ENCODE data around the gene STH.

DNA sequence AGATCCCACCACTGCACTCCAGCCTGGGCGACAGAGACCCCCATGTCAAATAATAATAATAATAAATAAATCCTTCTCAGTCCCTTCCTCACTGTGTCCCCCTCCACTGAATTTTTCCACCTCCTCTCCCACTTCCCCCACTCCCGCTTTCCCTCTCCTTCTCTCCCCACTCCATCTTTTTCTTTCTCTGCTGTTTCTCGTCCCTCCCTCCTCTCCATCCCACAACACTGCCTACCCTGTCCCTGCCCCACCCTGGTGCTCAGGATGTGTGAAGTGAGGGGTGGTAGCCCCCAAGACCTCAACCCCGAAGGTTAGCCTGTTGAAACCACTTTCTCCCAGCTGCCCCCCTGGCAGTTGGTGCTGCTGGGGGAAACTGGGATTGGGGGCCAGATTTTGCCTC, 34.4 kb upstream of the STH start:
- no peak for TF ChIP-seq ZNF121 (tag by site-specific recombination; IDR thresholded peaks at IDR 0.05)
- TF ChIP-seq ZNF391 (tag by site-specific recombination; IDR thresholded peaks at IDR 0.05; ENCODE audit: borderline replicate concordance, low read depth): no peak
- no peak for TF ChIP-seq ZNF274 (IDR thresholded peaks at IDR 0.05; ENCODE audit: low read length)
- no peak for TF ChIP-seq ZNF274 (tag by site-specific recombination; IDR thresholded peaks at IDR 0.05; ENCODE audit: borderline replicate concordance)
- no peak for TF ChIP-seq SP2 (tag by site-specific recombination; IDR thresholded peaks at IDR 0.05)
- TF ChIP-seq ZBTB11 (tag by site-specific recombination; conservative IDR thresholded peaks at IDR 0.05; ENCODE audit: low read depth): no peak
- TF ChIP-seq, protein P1, sequence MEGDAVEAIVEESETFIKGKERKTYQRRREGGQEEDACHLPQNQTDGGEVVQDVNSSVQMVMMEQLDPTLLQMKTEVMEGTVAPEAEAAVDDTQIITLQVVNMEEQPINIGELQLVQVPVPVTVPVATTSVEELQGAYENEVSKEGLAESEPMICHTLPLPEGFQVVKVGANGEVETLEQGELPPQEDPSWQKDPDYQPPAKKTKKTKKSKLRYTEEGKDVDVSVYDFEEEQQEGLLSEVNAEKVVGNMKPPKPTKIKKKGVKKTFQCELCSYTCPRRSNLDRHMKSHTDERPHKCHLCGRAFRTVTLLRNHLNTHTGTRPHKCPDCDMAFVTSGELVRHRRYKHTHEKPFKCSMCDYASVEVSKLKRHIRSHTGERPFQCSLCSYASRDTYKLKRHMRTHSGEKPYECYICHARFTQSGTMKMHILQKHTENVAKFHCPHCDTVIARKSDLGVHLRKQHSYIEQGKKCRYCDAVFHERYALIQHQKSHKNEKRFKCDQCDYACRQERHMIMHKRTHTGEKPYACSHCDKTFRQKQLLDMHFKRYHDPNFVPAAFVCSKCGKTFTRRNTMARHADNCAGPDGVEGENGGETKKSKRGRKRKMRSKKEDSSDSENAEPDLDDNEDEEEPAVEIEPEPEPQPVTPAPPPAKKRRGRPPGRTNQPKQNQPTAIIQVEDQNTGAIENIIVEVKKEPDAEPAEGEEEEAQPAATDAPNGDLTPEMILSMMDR (tag by site-specific recombination; IDR thresholded peaks at IDR 0.05): no peak
- TF ChIP-seq ZNF23 (tag by site-specific recombination; IDR thresholded peaks at IDR 0.05; ENCODE audit: borderline replicate concordance): no peak
- TF ChIP-seq MYNN (tag by site-specific recombination; IDR thresholded peaks at IDR 0.05; ENCODE audit: borderline replicate concordance): no peak
- TF ChIP-seq ZNF362 (tag by site-specific recombination; IDR thresholded peaks at IDR 0.05): no peak

Data from HEK293 (cell line).